HG02852 (cell line): ENCODE measurements around the gene EFEMP1.
"Not testable (repeated sequence)": the region's sequence is repeated elsewhere in the genome, so short reads cannot be mapped to it uniquely, and the experiment has no call there.

Source experiments
- ATAC-seq: cut with Tn5 transposase; IDR thresholded peaks from one replicate; pipeline ENCODE4 v1.9.1; 2021; ENCODE audit warnings: mild to moderate bottlenecking, moderate library complexity; ENCODE audit not compliant: unreplicated experiment

The EFEMP1 gene

GRCh38 chr2:55837073-55837472 is 86.5 kb downstream of the EFEMP1 start:
- no peak for ATAC-seq

GRCh38 chr2:55831671-55832410 is 91.7 kb downstream of the EFEMP1 start:
- not testable (repeated sequence) for ATAC-seq

- ATAC-seq: no peak
Observed at GRCh38 chr2:55827855-55828254, 95.7 kb downstream of the EFEMP1 start.

- not testable (repeated sequence) for ATAC-seq
Observed at GRCh38 chr2:55827428-55827827, 96.2 kb downstream of the EFEMP1 start.

DNA sequence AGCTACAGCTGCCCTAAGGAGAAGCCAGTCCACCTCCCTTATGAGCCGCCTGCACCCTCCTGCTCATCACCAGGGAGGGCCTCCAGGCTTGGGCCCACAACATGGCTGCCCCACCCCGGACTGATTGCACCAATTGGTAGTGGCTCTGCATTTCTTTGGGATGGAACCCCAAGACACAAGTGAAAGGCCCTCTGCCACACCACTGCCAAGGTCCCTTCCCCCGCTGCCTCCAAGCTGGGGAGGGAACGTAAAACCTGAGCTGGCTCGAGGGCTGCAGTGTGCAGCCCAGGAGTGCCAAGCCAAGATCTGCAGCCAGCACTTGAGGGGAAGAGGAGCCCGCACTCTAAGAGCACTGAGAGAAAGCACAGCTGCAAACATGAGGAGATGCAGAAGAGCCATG is 97.3 kb downstream of the EFEMP1 start:
- no peak for ATAC-seq

- no peak for ATAC-seq
Observed at GRCh38 chr2:55824551-55825096, 99.0 kb downstream of the EFEMP1 start.
